Activated CD8-positive, alpha-beta T cell treated with anti-CD3 and anti-CD28 coated beads for 36 hours (primary cell): Measurements from ENCODE around the gene OPA1. TPM values are rescaled to one million over a fixed set of nuclear protein-coding genes. Genes with fewer than 3 reads are reported as not detected.

Source experiments
- ATAC-seq: fragments of 200-7000 bp; cut with Tn5 transposase; one replicate; pipeline ENCODE4 v1.10.0; 2021; ENCODE audit warnings: mild to moderate bottlenecking, moderate library complexity
- CTCF ChIA-PET: fragments of 350-600 bp; sonication (Branson Sonifier 250); formaldehyde crosslinking; loops from one replicate; lab custom pipeline; 2021; ENCODE audit warnings: antibody characterized with exemption; lab: Charles Lee
- POLR2A ChIA-PET: fragments of 350-600 bp; sonication (Branson Sonifier 250); formaldehyde crosslinking; loops from one replicate; lab custom pipeline; 2021; ENCODE audit warnings: antibody characterized with exemption; lab: Charles Lee
- DNase-seq: peaks from one replicate; pipeline ENCODE4 v3.0.0-alpha.2; 2020
- H3K27ac Mint-ChIP-seq: one replicate; pipeline ENCODE4 v1.8.0; 2021; ENCODE audit warnings: mild to moderate bottlenecking, mixed read lengths
- H3K27me3 Mint-ChIP-seq: one replicate; pipeline ENCODE4 v1.8.0; 2021; ENCODE audit warnings: mixed read lengths
- H3K36me3 Mint-ChIP-seq: one replicate; pipeline ENCODE4 v1.8.0; 2021; ENCODE audit warnings: low read depth, mixed read lengths
- H3K4me1 Mint-ChIP-seq: one replicate; pipeline ENCODE4 v1.8.0; 2021; ENCODE audit warnings: low read depth, mixed read lengths
- H3K4me3 Mint-ChIP-seq: one replicate; pipeline ENCODE4 v1.8.0; 2021; ENCODE audit warnings: mild to moderate bottlenecking, moderate library complexity, mixed read lengths
- H3K9me3 Mint-ChIP-seq: one replicate; pipeline ENCODE4 v1.8.0; 2021; ENCODE audit warnings: mixed read lengths
- intact Hi-C: fragments of 100-400 bp; cut with micrococcal nuclease; formaldehyde crosslinking; loops from one replicate; pipeline ENCODE4 v1.10.0; 2022
- total RNA-seq, 2 experiments: library from RNA; stranded (reverse); gene quantifications; one replicate each; pipeline ENCODE4 v1.2.3, GENCODE V29; 2021
- TF ChIP-seq, protein P1 (sequence below): fragments of 200-600 bp; IDR thresholded peaks from one replicate; pipeline ENCODE4 v1.8.0; 2022; ENCODE audit warnings: antibody characterized with exemption, mild to moderate bottlenecking

Gene OPA1
- total RNA-seq, 2 experiments from 2014 or later, result 84.8 to 104 TPM

DNA sequence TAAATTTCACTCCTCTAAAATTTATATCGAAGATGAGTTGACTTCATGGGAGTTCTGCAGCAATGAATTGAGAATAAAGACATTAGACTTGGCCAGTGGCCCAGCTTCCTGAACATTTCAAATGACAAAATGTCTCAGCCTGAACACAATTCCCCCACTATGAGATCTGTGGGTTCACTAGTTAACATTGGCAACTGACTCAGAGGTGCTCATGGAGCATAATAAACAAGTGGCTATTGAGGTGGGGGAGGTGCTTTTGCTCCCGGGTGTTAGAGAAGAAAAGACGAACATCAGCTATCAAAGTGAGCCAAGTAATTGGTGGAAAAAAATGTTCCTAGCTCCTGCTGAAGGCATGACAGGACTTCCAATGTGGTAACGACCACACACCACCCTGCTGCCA lies 44.6 kb upstream of the OPA1 start:
- TF ChIP-seq, protein P1, sequence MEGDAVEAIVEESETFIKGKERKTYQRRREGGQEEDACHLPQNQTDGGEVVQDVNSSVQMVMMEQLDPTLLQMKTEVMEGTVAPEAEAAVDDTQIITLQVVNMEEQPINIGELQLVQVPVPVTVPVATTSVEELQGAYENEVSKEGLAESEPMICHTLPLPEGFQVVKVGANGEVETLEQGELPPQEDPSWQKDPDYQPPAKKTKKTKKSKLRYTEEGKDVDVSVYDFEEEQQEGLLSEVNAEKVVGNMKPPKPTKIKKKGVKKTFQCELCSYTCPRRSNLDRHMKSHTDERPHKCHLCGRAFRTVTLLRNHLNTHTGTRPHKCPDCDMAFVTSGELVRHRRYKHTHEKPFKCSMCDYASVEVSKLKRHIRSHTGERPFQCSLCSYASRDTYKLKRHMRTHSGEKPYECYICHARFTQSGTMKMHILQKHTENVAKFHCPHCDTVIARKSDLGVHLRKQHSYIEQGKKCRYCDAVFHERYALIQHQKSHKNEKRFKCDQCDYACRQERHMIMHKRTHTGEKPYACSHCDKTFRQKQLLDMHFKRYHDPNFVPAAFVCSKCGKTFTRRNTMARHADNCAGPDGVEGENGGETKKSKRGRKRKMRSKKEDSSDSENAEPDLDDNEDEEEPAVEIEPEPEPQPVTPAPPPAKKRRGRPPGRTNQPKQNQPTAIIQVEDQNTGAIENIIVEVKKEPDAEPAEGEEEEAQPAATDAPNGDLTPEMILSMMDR, result no peak
- DNase-seq, result no peak
- ATAC-seq, result no peak

GRCh38 chr3:193552923-193553322 lies 40.1 kb upstream of the OPA1 start:
- ATAC-seq (no peak), DNase-seq (no peak)
- H3K4me3 Mint-ChIP-seq, result no peak overlapping the region
- no peaks in the 10 kb centered on the region for H3K4me1 Mint-ChIP-seq
- ChIA-PET POLR2A (no interaction called here), CTCF (no interaction called here)
- TF ChIP-seq, protein P1, result no peak
- intact Hi-C loops, result no loop called here
- H3K27ac Mint-ChIP-seq, result no peak overlapping the region
- no peaks in the 10 kb centered on the region for H3K36me3 Mint-ChIP-seq
- H3K27me3 Mint-ChIP-seq, result no peaks in the 10 kb centered on the region
- H3K9me3 Mint-ChIP-seq, result no peaks in the 10 kb centered on the region

More for the DNA sequence above, 44.6 kb upstream of the OPA1 start:
- no peaks in the 10 kb centered on the region for H3K27me3 Mint-ChIP-seq
- CTCF ChIA-PET, result interaction anchor here (1.0 kb wide), 1 partner anchor 736 kb away, joined by 4 read pairs; no protein-coding TSS in a partner anchor
- intact Hi-C loops, result no loop called here
- no peak overlapping the region for H3K4me3 Mint-ChIP-seq
- POLR2A ChIA-PET, result interaction anchor here (1.8 kb wide), 1 partner anchor 12 kb away, joined by 4 read pairs; no protein-coding TSS in a partner anchor
- H3K4me1 Mint-ChIP-seq, result no peaks in the 10 kb centered on the region
- H3K36me3 Mint-ChIP-seq, result no peaks in the 10 kb centered on the region
- H3K27ac Mint-ChIP-seq, result no peak overlapping the region
- peaks cover 5% of the 10 kb centered on the region for H3K9me3 Mint-ChIP-seq

GRCh38 chr3:193553586-193553985 lies 39.4 kb upstream of the OPA1 start:
- Mint-ChIP-seq H3K27me3 (no peaks in the 10 kb centered on the region), H3K9me3 (no peaks in the 10 kb centered on the region), H3K27ac (no peak overlapping the region), H3K36me3 (no peaks in the 10 kb centered on the region), H3K4me1 (no peaks in the 10 kb centered on the region), H3K4me3 (no peak overlapping the region)
- ATAC-seq (no peak), DNase-seq (no peak)
- intact Hi-C loops, result no loop called here
- ChIA-PET CTCF (no interaction called here), POLR2A (no interaction called here)
- TF ChIP-seq, protein P1, result no peak

DNA sequence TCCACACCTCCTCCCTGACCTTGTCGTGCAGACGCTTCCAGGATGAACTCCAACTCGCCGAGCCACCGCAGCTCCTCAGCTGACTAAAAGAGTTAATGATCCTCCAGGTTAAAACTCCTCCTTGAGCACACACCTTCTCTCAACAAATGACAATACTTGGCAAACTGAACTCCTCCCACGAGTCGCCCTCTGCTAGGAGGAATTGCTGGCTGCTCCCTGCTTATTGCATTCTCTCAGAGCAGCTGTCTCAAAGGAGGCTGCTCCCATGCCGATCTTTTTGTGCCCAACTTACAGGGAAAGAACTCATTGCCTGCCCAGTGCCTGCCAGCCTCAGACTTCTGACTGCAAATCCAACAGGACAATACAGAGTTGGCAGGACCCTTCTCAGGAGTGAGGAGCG lies 38.2 kb upstream of the OPA1 start, which contains the start of gene ATP13A4:
Gene ATP13A4, minus strand, starts transcription at position 85 of the 400 bp plus-strand sequence. CDS start 96 bp downstream, outside the sequence.
- Mint-ChIP-seq H3K4me3 (no peak within 1 kb of the TSS), H3K9me3 (no peaks in the 10 kb centered on the region), H3K27me3 (no peaks in the 10 kb centered on the region), H3K36me3 (no peaks in the 10 kb centered on the region), H3K4me1 (no peaks in the 10 kb centered on the region), H3K27ac (no peak within 1 kb of the TSS)
- no peak for ATAC-seq
- POLR2A ChIA-PET, result no interaction called here
- CTCF ChIA-PET, result no interaction called here
- TF ChIP-seq, protein P1, result no peak
- no peak for DNase-seq
- intact Hi-C loops, result no loop called here

DNA sequence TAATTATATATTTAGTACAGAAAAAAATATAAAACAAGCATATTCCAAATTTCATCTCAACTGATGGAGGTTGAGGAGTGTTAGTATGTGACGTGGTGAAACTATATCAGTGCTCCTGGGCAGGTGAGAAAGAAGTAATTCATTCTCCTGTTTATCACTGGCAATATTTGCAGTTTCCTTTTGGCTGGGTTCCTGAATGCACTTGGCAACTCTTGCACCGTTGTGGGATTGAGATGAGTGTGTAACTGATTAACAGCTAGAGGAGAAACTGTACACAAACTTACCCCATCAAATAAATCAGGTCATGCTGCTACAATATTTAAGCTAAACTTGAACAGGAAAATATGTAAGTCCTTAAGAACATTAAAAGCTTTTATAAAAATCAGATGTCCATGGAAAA lies 36.2 kb upstream of the OPA1 start:
- H3K36me3 Mint-ChIP-seq, result no peaks in the 10 kb centered on the region
- intact Hi-C loops, result no loop called here
- TF ChIP-seq, protein P1, result no peak
- no peak for DNase-seq
- no peak overlapping the region for H3K4me3 Mint-ChIP-seq
- CTCF ChIA-PET, result no interaction called here
- no peaks in the 10 kb centered on the region for H3K4me1 Mint-ChIP-seq
- no peak overlapping the region for H3K27ac Mint-ChIP-seq
- ATAC-seq, result no peak
- POLR2A ChIA-PET, result no interaction called here
- H3K27me3 Mint-ChIP-seq, result no peaks in the 10 kb centered on the region
- no peaks in the 10 kb centered on the region for H3K9me3 Mint-ChIP-seq
